Measurements from ENCODE around the gene FAAP20. TPM values are rescaled to one million over a fixed set of nuclear protein-coding genes. Genes with fewer than 3 reads are reported as not detected.
A peak's percentile ranks its signal among the peaks of the same experiment; 100 is the strongest.

Gene FAAP20
- total RNA-seq, 1 experiment from 2014 or later = 133 TPM

DNA sequence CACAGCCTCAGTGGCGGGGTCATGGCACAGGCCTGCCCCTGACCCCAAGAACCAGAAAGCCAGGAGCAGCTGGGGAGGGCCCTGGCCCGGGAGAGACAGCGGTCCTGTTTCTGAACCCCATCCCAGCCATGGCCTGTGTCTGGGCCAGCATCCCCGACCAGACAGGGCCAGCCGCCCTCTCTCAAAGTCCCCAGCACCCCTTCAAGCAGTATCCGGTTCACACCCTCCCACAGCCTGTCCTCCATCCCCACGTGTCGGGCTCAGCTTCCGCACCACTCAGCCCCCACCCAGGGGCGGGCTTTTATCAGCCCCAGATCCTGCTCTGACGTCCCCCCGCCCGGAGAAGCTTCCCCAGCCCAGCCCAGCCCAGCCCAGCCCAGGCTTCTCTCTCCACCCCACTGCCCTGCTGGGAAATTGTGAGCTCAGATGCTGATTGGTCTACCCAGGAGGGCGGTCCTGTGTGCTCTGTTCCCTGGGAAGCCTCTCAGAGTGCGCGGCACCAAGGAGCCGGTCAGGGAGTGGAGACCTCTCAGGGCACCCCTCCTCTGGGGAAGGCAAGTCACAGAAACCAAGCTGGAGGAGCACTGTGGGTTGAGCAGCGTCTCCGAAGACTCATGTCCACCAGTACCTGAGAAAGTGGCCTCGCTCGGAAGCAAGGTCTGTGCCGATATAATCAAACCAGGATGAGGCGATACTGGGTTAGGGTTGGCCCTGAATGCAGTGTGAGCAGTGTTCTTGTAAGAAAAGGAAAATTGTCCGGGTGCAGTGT is 4.7 kb upstream of the FAAP20 start:
- DNase-seq (ENCODE audit: low spot score) (peak; percentile 73), ATAC-seq (peak; percentile 80)
- CTCF ChIA-PET = interaction anchor here (0.5 to 2.5 kb wide), 26 partner anchors 9 to 1420 kb away, joined by 3 to 60 read pairs (median 4); partner anchors contain the start of genes MORN1, PANK4 and RER1
- H3K9me3 Mint-ChIP-seq = no peaks in the 10 kb centered on the region
- H3K27me3 Mint-ChIP-seq (ENCODE audit: low read depth) = no peaks in the 10 kb centered on the region; the same call in 1 of the 2 replicates
- H3K4me3 Mint-ChIP-seq = peak overlapping the region; percentile 74
- H3K4me1 Mint-ChIP-seq = peaks cover 10% of the 10 kb centered on the region
- POLR2A ChIA-PET = interaction anchor here (0.5 to 1.2 kb wide), 8 partner anchors 12 to 169 kb away, joined by 3 to 4 read pairs (median 3); no protein-coding TSS in a partner anchor
- H3K36me3 Mint-ChIP-seq = no peaks in the 10 kb centered on the region
- TF ChIP-seq ATF1 (CRISPR knock-in tag; IDR thresholded peaks at IDR 0.05) = no peak
- TF ChIP-seq, protein P1, sequence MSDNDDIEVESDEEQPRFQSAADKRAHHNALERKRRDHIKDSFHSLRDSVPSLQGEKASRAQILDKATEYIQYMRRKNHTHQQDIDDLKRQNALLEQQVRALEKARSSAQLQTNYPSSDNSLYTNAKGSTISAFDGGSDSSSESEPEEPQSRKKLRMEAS (CRISPR knock-in tag; IDR thresholded peaks at IDR 0.05) = peak; percentile 51; the same call in 1 of the 2 replicates
- TF ChIP-seq SP1 (CRISPR knock-in tag; conservative IDR thresholded peaks at IDR 0.05) = 0 out of 2 replicates have a peak, but pooled peaks have one; percentile 18
- H3K27ac Mint-ChIP-seq = peak overlapping the region; percentile 96

DNA sequence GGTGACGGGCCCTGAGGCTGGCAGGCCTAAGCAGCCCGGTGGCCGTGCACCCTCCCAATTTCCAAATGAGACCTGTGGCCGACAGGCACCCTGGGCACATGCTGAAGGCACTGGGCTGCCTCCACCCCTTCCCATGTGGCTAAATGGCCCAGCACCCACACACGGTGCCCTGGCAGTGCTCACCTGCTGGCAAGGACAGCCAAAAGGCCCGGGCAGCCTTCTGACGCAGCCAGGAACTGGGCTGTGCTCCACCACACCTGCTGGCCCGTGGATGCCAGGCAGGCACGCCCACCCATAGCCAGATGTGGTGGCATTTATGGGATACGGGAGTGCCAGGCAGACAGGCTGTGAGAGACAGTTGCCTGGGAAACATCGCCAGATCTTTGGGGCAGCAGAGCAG is 4.0 kb upstream of the FAAP20 start:
- no peaks in the 10 kb centered on the region for H3K36me3 Mint-ChIP-seq
- H3K9me3 Mint-ChIP-seq = no peaks in the 10 kb centered on the region
- DNase-seq (ENCODE audit: low spot score) (no peak), ATAC-seq (no peak)
- CTCF ChIA-PET = interaction anchor here (0.5 to 2.5 kb wide), 20 partner anchors 9 to 445 kb away, joined by 3 to 60 read pairs (median 5); partner anchors contain the start of genes MORN1, PANK4 and RER1
- H3K4me3 Mint-ChIP-seq = no peak overlapping the region
- POLR2A ChIA-PET = interaction anchor here (0.5 to 1.2 kb wide), 5 partner anchors 13 to 170 kb away, joined by 3 read pairs; no protein-coding TSS in a partner anchor
- no peaks in the 10 kb centered on the region; the same call in 1 of the 2 replicates for H3K27me3 Mint-ChIP-seq (ENCODE audit: low read depth)
- TF ChIP-seq, protein P2, sequence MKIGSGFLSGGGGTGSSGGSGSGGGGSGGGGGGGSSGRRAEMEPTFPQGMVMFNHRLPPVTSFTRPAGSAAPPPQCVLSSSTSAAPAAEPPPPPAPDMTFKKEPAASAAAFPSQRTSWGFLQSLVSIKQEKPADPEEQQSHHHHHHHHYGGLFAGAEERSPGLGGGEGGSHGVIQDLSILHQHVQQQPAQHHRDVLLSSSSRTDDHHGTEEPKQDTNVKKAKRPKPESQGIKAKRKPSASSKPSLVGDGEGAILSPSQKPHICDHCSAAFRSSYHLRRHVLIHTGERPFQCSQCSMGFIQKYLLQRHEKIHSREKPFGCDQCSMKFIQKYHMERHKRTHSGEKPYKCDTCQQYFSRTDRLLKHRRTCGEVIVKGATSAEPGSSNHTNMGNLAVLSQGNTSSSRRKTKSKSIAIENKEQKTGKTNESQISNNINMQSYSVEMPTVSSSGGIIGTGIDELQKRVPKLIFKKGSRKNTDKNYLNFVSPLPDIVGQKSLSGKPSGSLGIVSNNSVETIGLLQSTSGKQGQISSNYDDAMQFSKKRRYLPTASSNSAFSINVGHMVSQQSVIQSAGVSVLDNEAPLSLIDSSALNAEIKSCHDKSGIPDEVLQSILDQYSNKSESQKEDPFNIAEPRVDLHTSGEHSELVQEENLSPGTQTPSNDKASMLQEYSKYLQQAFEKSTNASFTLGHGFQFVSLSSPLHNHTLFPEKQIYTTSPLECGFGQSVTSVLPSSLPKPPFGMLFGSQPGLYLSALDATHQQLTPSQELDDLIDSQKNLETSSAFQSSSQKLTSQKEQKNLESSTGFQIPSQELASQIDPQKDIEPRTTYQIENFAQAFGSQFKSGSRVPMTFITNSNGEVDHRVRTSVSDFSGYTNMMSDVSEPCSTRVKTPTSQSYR (CRISPR knock-in tag; IDR thresholded peaks at IDR 0.05) = no peak
- TF ChIP-seq, protein P3, sequence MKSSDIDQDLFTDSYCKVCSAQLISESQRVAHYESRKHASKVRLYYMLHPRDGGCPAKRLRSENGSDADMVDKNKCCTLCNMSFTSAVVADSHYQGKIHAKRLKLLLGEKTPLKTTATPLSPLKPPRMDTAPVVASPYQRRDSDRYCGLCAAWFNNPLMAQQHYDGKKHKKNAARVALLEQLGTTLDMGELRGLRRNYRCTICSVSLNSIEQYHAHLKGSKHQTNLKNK (CRISPR knock-in tag; IDR thresholded peaks at IDR 0.05) = no peak
- no peak for TF ChIP-seq EMX1 (CRISPR knock-in tag; IDR thresholded peaks at IDR 0.05)
- TF ChIP-seq ZNF138 (CRISPR knock-in tag; conservative IDR thresholded peaks at IDR 0.05) = no peak
- TF ChIP-seq FOXK1 (CRISPR knock-in tag; IDR thresholded peaks at IDR 0.05) = no peak
- no peak for TF ChIP-seq ZNF219 (CRISPR knock-in tag; IDR thresholded peaks at IDR 0.05; ENCODE audit: borderline replicate concordance)
- TF ChIP-seq ZNF671 (CRISPR knock-in tag; IDR thresholded peaks at IDR 0.05) = no peak
- TF ChIP-seq NR2C2 (CRISPR knock-in tag; IDR thresholded peaks at IDR 0.05) = no peak
- no peak overlapping the region for H3K27ac Mint-ChIP-seq
- H3K4me1 Mint-ChIP-seq = peaks cover 7% of the 10 kb centered on the region

DNA sequence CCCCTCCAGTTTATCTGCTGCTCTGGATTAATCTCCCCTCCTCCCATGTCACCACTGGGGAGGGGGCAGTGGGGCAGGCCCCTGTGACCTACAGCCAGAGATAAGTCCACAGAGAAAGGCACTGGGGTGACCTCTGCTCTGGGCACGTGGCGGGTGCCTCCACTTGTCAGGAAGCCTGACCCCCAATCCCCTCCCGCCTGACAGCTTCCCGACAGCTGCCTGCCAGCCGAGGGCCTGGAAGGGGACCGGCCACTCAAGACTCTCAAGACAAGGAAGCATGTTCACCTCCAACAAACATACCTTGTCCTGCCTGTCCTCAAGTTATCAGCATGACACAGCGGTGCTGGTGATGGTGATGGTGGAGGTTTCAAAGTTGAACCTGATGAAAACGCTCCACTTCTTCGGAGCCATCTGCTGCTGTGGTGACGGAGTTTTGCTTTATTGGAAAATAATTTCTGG is 3.2 kb upstream of the FAAP20 start:
- peaks cover 7% of the 10 kb centered on the region for H3K4me1 Mint-ChIP-seq
- CTCF ChIA-PET = interaction anchor here (1.0 to 2.0 kb wide), 2 partner anchors 23 to 184 kb away, joined by 3 to 4 read pairs; no protein-coding TSS in a partner anchor
- no peaks in the 10 kb centered on the region for H3K9me3 Mint-ChIP-seq
- no peaks in the 10 kb centered on the region for H3K36me3 Mint-ChIP-seq
- H3K27me3 Mint-ChIP-seq (ENCODE audit: low read depth) = no peaks in the 10 kb centered on the region; the same call in 1 of the 2 replicates
- TF ChIP-seq, protein P1 (CRISPR knock-in tag; IDR thresholded peaks at IDR 0.05) = no peak
- no peak for TF ChIP-seq GABPB1 (CRISPR knock-in tag; IDR thresholded peaks at IDR 0.05)
- no peak for TF ChIP-seq ZNF671 (CRISPR knock-in tag; IDR thresholded peaks at IDR 0.05)
- no peak for TF ChIP-seq HMGA2 (CRISPR knock-in tag; IDR thresholded peaks at IDR 0.05)
- no peak for TF ChIP-seq NR1H2 (CRISPR knock-in tag; IDR thresholded peaks at IDR 0.05)
- TF ChIP-seq SMAD3 (CRISPR knock-in tag; IDR thresholded peaks at IDR 0.05; ENCODE audit: borderline replicate concordance) = no peak
- TF ChIP-seq, protein P4, sequence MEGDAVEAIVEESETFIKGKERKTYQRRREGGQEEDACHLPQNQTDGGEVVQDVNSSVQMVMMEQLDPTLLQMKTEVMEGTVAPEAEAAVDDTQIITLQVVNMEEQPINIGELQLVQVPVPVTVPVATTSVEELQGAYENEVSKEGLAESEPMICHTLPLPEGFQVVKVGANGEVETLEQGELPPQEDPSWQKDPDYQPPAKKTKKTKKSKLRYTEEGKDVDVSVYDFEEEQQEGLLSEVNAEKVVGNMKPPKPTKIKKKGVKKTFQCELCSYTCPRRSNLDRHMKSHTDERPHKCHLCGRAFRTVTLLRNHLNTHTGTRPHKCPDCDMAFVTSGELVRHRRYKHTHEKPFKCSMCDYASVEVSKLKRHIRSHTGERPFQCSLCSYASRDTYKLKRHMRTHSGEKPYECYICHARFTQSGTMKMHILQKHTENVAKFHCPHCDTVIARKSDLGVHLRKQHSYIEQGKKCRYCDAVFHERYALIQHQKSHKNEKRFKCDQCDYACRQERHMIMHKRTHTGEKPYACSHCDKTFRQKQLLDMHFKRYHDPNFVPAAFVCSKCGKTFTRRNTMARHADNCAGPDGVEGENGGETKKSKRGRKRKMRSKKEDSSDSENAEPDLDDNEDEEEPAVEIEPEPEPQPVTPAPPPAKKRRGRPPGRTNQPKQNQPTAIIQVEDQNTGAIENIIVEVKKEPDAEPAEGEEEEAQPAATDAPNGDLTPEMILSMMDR (IDR thresholded peaks at IDR 0.05) = no peak
- TF ChIP-seq, protein P5, sequence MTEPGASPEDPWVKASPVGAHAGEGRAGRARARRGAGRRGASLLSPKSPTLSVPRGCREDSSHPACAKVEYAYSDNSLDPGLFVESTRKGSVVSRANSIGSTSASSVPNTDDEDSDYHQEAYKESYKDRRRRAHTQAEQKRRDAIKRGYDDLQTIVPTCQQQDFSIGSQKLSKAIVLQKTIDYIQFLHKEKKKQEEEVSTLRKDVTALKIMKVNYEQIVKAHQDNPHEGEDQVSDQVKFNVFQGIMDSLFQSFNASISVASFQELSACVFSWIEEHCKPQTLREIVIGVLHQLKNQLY (CRISPR knock-in tag; IDR thresholded peaks at IDR 0.05) = no peak
- TF ChIP-seq GRHL2 (CRISPR knock-in tag; IDR thresholded peaks at IDR 0.05; ENCODE audit: insufficient replicate concordance, severe bottlenecking) = no peak
- ATAC-seq (no peak), DNase-seq (ENCODE audit: low spot score) (no peak)
- no peak overlapping the region for H3K27ac Mint-ChIP-seq
- POLR2A ChIA-PET = interaction anchor here (0.6 kb wide), 1 partner anchor 20 kb away, joined by 3 read pairs; no protein-coding TSS in a partner anchor
- no peak overlapping the region for H3K4me3 Mint-ChIP-seq

All from WTC11 (cell line).